NCI-H1436 (cell line): Measurements from ENCODE around the gene CNOT6.
"Not testable (repeated sequence)": the region's sequence is repeated elsewhere in the genome, so short reads cannot be mapped to it uniquely, and the experiment has no call there.

Source experiments
- DNase-seq: peaks from one replicate; lab custom pipeline; 2025; lab: John Stamatoyannopoulos, UW

The CNOT6 gene

DNA sequence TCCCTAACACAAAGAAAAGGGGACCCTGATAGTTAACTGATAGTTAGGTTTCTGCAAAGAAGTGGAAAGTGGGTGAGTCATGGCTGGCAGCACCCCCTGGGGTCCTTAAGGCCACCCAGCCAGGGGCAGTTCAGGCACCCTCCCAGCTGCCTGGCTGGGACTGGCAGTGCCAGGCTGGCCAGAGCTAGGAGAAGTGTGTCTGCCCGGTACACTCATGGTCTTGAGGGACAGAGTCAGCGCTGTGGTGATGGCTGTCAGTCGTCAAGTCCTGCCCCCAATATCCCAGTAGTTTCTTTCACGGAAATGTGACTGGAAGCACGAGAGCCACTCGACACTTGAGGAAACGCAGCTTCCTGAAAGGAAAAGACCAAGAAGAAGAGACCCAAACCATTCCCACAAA, 22.3 kb upstream of the CNOT6 start:
- DNase-seq = no peak

- no peak for DNase-seq
Observed at GRCh38 chr5:180472269-180472668, 21.9 kb upstream of the CNOT6 start.

DNA sequence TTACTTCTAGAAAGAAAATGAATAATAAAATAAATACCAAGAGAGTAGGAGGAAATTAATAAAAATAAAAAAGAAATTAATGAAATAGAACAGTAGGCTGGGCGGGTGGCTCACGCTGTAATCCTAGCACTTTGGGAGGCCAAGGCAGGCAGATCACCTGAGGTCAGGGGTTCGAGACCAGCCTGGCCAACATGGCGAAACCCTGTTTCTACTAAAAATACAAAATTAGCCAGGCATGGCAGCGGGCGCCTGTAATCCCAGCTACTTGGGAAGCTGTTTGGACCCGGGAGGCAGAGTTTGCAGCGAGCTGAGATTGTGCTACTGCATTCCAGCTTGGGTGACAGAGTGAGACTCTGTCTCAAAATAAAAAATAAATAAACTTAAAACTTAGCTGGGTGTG, 20.8 kb upstream of the CNOT6 start:
- not testable (repeated sequence) for DNase-seq

DNA sequence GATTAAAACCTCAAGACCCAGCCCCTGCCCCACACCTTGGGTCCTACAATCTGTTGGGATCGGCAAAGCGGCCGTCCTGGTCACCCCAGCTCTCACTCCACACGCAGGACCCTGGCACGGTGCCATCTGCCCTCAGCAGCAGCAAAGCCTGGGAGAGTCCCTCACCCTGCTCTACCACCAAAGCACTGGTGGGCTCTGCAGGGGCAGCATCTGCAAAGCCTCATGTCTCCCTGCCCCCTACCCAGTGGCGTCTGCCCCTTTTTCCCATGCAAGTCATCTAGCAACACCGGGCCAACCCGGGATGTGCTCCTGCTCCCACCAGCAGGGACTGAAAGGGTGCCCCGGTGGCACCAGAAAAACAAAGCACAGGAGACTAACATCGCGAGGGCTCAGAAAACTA, 19.6 kb upstream of the CNOT6 start:
- DNase-seq = no peak

DNA sequence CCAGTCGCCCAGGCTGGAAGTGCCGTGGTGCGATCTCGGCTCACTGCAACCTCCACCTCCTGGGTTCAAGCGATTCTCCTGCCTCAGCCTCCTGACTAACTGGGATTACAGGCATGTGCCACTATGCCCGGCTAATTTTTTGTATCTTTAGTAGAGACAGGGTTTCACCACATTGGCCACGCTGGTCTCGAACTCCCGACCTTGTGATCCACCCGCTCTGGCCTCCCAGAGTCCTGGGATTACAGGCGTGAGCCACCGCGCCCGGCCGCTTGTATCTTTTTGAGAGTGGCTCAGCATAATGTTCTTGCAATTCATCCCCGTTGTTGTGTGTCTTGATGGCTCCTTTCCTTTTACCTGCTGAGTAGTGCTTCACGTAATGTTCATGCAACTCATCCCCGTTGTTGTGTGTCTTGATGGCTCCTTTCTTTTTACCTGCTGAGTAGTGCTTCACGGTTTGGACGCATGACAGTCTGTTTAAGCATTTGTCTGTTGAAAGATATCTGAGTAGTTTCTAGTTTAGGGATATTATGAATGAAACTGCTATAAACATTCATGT, 18.1 kb upstream of the CNOT6 start:
- not testable (repeated sequence) for DNase-seq

- DNase-seq = no peak
Observed at GRCh38 chr5:180484813-180485212, 9.4 kb upstream of the CNOT6 start.

- DNase-seq = no peak
Observed at GRCh38 chr5:180486636-180487149, 7.5 kb upstream of the CNOT6 start.

DNA sequence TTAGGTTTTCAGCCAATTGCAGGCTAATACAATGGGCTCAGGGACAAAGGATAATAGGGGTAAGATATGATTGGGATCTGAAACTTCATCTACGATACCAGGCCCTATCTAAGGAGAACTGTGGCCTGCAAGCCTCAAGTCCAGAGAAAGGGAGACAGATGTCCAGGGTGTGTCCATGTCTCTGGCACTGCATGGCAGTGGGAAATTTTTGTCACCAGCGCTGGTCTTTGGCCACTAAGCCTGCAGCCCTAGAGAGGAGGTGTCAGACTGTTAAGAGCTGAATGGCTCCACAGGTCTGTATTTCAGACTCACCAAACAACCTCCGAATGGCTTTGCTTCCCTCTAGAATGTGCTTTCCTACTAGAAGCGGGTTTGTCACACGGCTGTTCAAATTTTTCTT, 6.6 kb upstream of the CNOT6 start:
- DNase-seq = no peak

GRCh38 chr5:180491496-180491895, 2.7 kb upstream of the CNOT6 start:
- no peak for DNase-seq

DNA sequence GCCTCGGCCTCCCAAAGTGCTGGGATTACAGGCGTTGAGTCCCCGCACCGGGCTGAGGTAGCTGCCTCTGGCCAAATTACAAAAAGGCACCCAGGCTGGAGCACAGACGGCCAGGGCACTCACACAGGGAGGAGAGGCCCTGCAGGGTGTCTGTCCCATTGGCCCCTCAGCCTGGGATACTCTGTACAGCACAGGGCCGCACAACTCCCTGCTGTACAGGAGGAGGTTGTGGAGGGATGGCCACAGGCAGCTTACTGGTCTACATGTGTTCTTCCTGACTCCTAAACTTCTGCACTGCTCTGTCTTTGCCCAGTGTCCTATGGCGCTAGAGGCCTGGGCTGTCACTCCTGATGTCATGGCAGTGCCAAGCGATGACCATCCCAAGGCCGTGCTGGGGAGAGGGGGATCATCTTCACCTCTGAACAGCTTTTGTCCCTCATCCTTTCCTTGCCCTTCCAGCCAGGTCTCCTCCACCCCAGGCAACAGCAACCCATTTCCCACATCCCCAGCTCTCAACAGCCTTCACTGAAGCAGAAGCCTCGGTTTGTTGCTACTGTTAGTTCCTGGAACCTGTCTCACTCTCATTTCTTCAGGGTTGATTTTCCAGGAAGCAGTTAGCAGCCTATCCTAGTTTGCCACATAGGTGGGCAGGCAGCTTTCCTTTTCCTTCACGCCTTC, 1.8 kb upstream of the CNOT6 start:
- no peak for DNase-seq

DNA sequence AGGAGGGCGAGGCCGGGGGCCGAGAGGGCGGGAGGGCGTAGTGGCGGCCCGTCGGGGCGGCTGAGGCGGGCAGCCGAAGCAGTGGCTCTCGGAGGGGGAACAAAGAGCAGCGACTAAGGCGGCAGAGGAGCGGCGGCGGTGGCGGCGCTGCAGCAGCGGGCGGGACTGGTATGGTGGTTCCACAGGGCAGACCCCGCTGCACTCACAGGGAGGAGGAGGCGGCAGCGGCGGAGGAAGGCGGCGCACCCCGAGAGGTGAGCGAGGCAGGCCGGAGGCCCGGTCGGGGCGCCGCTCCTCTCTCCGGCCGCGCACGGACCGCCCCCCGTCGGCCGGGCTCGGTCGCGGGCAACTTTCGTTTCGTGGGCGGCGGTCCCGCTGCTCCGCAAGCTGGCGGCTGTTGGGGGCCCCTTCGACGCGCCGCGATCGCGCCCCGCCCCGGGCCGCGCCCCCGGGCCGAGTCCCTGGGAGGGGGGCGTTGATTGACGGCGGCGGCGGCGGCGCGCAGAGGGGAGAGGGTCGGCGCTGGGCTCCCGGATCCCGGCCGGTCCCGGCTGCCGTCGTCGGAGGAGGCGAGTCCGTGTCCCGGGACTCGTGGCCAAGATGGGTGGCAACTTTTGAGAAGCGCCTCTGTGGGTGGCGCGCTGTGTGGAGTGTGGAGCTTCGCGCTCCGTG, 467 bp downstream of the CNOT6 start:
- DNase-seq = no peak

DNA sequence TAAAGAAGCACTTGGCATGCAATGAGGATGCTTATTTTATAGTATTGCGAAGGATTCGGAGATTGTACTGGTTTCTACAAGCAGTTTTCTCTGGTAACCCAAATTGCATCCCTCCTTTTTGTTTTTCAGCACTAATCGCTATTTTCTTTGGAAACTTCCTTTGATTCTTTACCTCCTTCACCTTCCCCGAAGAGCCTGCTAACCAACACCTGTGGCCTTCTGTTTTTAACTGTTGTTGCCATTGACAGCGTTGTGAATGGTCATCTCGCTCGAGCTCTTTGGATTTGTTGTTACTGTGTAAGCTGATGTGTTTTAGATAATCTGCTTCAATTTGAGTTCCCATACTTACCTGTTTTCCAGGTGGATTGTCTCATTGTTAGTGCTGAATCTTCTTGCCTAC, 1.1 kb downstream of the CNOT6 start:
- DNase-seq = no peak

- DNase-seq = no peak
Observed at GRCh38 chr5:180495991-180496741, 2.0 kb downstream of the CNOT6 start.

DNA sequence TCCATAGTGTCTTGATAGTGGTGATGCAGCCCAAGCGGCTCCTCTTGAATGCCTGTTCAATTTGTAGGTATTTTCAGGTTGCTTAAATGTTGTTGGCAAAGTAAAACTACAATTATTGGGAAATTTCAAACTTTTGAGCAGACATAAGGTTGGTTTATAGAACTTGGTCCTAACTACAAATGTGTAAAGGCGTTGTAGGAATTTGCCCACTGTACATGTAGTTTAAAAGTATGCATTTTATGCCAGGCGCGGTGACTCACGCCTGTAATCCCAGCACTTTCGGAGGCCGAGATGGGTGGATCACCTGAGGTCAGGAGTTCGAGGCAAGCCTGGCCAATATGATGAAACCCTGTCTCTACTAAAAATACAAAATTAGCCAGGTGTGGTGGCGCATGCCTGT, 2.6 kb downstream of the CNOT6 start:
- DNase-seq = not testable (repeated sequence)

DNA sequence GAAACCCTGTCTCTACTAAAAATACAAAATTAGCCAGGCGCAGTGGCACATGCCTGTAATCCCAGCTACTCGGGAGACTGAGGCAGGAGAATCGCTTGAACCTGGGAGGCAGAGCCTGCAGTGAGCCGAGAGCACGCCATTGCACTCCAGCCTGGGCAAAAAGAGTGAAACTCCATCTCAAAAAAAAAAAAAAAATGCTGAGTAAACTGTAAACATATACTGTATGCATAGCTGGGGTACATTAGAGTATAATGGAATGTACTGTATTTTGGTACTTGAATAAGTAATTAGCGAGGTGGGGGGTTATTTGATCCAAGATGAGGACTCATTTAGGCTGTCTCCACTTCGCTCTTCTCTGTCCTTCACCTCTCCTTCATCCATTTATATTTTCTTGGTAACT, 3.7 kb downstream of the CNOT6 start:
- not testable (repeated sequence) for DNase-seq

DNA sequence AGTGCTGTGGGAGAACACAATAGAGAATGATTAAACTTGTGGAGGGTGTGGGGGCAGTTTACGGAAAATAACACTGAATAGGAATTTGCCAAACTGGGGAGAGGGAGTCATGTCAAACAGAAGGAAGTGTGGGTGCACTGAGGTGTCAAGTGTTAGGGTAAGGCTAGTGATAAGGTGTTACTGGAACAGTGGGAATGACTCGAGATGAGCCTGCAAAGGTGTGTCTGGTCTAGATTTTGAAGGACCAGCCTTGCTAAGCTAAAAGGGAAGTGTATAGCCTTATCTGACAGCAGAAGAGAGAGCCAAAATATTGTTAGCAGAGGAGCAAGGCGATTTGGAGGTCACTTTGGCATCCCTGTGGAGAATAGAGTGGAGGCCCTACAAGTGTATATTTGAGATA, 4.2 kb downstream of the CNOT6 start:
- no peak for DNase-seq

DNA sequence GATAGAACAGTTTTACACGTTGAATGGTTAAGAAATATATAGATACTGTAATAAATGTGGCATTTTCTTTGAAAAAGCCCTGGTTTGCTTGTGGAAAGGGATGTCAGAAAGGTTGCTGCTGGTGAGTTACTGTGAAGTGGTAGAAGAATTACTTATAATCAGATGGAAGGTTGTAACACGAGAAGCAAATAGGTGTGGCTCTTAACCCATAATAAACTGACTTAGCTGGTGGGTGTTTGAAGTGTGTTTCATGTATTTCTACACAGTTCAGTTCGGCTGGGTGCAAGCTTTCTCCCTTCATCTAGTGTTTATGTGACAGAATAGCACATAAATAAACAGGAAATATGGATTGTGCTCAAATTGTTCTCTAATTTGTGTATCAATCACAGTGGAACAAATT, 5.5 kb downstream of the CNOT6 start:
- DNase-seq = no peak

DNA sequence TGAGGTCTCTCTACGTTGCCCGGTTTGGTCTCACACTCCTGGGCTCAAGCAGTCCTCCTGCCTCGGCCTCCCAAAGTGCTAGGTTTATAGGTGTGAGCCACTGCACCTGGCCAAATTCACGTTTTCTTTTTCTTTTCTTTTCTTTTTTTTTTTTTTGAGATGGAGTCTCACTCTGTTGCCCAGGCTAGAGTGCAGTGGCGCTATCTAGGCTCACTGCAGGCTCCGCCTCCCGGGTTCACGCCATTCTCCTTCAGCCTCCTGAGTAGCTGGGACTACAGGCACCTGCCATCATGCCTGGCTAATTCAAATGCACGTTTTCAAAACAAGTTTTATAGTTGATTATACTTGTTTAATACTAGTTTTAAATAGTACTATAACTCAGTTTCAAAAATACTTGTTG, 6.1 kb downstream of the CNOT6 start:
- not testable (repeated sequence) for DNase-seq

DNA sequence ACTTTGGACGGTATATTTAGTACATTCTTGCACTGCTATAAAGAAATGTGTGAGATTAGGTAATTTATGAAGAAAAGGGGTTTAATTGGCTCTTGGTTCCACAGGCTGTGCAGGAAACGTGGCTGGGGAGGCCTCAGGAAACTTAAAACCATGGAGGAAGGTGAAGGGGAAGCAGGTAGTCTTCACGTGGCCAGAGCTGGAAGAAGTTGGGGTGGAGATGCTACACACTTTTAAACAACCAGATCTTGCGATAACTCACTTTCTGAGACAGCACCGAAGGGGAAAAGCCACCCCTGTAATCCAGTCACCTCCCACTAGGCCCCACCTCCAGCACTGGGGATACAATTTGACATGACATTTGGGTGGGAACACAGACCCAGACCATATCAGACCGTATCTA, 13.5 kb downstream of the CNOT6 start:
- DNase-seq = no peak

- no peak for DNase-seq
Observed at GRCh38 chr5:180515294-180515693, 21.1 kb downstream of the CNOT6 start.

DNA sequence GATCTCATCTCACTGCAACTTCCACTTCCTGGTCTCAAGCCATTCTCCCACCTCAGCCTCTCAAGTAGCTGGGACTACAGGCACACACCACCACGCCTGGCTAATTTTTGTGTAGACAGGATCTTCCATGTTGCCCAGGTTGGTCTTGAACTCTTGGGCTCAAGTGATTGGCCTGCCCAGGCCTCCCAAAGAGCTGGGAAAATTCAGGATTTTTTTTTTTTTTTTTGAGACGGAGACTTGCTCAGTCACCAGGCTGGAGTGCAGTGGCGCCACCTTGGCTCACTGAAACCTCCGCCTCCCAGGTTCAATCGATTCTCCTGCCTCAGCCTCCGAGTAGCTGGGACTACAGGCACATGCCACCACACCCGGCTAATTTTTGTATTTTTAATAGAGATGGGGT, 21.8 kb downstream of the CNOT6 start:
- DNase-seq = not testable (repeated sequence)

GRCh38 chr5:180516440-180516839, 22.3 kb downstream of the CNOT6 start:
- no peak for DNase-seq

- DNase-seq = no peak
Observed at GRCh38 chr5:180519098-180519497, 24.9 kb downstream of the CNOT6 start.
